Tibial nerve (tissue), 4 donors: ENCODE data around the gene TMEM176A. TPM values are rescaled to one million over a fixed set of nuclear protein-coding genes. Genes with fewer than 3 reads are reported as not detected.
A peak's percentile ranks its signal among the peaks of the same experiment; 100 is the strongest.

Experiments used
- DNase-seq, 2 donors: peaks; one replicate each; pipeline ENCODE4 v3.0.0-alpha.2; 2019; ENCODE audit warnings: low spot score in 2 of 2
- H3K27ac ChIP-seq, 4 donors: fragments of 200-600 bp; sonication (generic) in 3 of 4; one replicate each; pipeline ENCODE4 v1.5.1; 2017 to 2019; ENCODE audit warnings: mild to moderate bottlenecking in 1 of 4
- H3K27me3 ChIP-seq, 2 donors: fragments of 200-600 bp; sonication (generic) in 1 of 2; one replicate each; pipeline versions ENCODE4 v1.5.1 to v1.6.0; 2017 to 2019
- H3K36me3 ChIP-seq, 3 donors: fragments of 200-600 bp; sonication (generic); one replicate each; pipeline ENCODE4 v1.5.1; 2018 to 2019
- H3K4me1 ChIP-seq, 4 donors: fragments of 200-600 bp; sonication (generic) in 3 of 4; one replicate each; pipeline ENCODE4 v1.5.1; 2017 to 2019
- H3K4me3 ChIP-seq, 4 donors: fragments of 200-600 bp; sonication (generic) in 3 of 4; one replicate each; pipeline ENCODE4 v1.5.1; 2017 to 2019; ENCODE audit warnings: mild to moderate bottlenecking in 1 of 4, moderate library complexity in 1 of 4
- H3K9me3 ChIP-seq, 4 donors: fragments of 200-600 bp; sonication (generic) in 3 of 4; one replicate each; pipeline ENCODE4 v1.5.1; 2017 to 2019
- EP300 ChIP-seq, 2 donors: sonication (generic); formaldehyde crosslinking; IDR thresholded peaks; one replicate each; pipeline ENCODE4 v1.6.1; 2017; ENCODE audit warnings: antibody characterized with exemption in 2 of 2, mild to moderate bottlenecking in 1 of 2
- POLR2A ChIP-seq, 2 donors: fragments of 450-650 bp; IDR thresholded peaks; one replicate each; pipeline ENCODE4 v1.6.1; 2017; ENCODE audit warnings: antibody characterized with exemption in 2 of 2, mild to moderate bottlenecking in 2 of 2, moderate library complexity in 2 of 2
- WGBS, 2 donors: methylation state at CpG; one replicate each; pipeline ENCODE4 v1.1.5; 2018; 5-methylcytosine and 5-hydroxymethylcytosine counted together
- total RNA-seq, 4 donors: library from RNA; depleted of rRNA; stranded (reverse); fragments of >200 nt; gene quantifications; one replicate each; pipeline ENCODE4 v1.1.0, GENCODE V29; 2016
- TF ChIP-seq, protein P1 (sequence below), 5 experiments: fragments of 200-600 bp in 3 of 5; fragments of 450-650 bp in 2 of 5; sonication (generic) in 3 of 5; IDR thresholded peaks; one replicate each; pipeline ENCODE4 v1.5.1; 2016 to 2019; ENCODE audit warnings: antibody characterized with exemption in 5 of 5, mild to moderate bottlenecking in 3 of 5, moderate library complexity in 2 of 5

The TMEM176A gene
- 10 to 100 TPM; 21.8 to 62.4 (median 36.1) TPM for total RNA-seq

DNA sequence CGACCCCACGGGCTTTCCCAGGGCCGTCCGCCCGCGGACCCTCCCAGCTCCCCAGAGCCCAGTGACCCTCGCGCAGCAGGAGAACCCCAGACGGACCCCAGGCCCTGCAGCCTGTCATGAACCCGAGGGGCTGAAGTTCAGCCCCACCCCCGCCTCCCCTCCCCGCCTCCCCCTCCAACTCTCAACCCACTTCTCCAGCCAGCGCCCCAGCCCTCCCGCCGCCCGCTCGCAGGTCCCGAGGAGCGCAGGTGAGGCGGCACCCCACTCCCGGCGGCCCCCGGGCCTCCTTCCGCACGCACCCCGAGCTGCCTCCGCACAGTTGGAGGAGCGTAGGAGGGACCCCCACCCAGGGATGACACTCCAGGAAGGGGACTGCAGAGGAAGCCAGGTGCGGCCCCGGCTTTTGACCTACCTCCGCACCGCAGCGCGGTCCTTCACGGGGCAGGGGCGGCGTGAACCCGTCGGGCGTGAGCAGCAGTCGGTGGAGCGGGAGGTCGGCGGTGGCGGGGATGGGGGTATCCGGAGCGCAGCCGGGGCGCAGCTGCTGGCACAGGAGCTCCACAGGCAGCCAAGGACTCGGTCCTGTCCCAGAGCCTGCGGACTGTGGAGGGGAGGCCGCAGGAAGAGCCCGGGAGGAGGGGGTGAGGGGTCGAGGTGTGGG is at the start of gene TMEM176A:
TSS of gene TMEM176A (plus strand) at position 189 of the 661 bp plus-strand sequence. CDS start 782 bp downstream, outside the sequence.
- Histone ChIP-seq H3K36me3 (peaks cover 0 to 28% (median 0%) of the 10 kb centered on the region in 3 donors), H3K9me3 (peaks cover 0 to 16% (median 0%) of the 10 kb centered on the region in 4 donors), H3K4me1 (peaks cover 0 to 22% (median 6%) of the 10 kb centered on the region in 4 donors), H3K27me3 (peaks cover 0 to 31% of the 10 kb centered on the region in 2 donors), H3K27ac (peak within 1 kb of the TSS; percentile 55 to 89 (median 81)), H3K4me3 (peak within 1 kb of the TSS; percentile 37 to 60 (median 59))
- DNase-seq: no peak
- WGBS, 2 donors: 2 to 4% methylated on average over 9 to 34 of the region's 54 CpGs
- TF ChIP-seq POLR2A (IDR thresholded peaks at IDR 0.05) (no peak), EP300 (IDR thresholded peaks at IDR 0.05) (no peak)
- TF ChIP-seq, protein P1, sequence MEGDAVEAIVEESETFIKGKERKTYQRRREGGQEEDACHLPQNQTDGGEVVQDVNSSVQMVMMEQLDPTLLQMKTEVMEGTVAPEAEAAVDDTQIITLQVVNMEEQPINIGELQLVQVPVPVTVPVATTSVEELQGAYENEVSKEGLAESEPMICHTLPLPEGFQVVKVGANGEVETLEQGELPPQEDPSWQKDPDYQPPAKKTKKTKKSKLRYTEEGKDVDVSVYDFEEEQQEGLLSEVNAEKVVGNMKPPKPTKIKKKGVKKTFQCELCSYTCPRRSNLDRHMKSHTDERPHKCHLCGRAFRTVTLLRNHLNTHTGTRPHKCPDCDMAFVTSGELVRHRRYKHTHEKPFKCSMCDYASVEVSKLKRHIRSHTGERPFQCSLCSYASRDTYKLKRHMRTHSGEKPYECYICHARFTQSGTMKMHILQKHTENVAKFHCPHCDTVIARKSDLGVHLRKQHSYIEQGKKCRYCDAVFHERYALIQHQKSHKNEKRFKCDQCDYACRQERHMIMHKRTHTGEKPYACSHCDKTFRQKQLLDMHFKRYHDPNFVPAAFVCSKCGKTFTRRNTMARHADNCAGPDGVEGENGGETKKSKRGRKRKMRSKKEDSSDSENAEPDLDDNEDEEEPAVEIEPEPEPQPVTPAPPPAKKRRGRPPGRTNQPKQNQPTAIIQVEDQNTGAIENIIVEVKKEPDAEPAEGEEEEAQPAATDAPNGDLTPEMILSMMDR (IDR thresholded peaks at IDR 0.05): no peak

DNA sequence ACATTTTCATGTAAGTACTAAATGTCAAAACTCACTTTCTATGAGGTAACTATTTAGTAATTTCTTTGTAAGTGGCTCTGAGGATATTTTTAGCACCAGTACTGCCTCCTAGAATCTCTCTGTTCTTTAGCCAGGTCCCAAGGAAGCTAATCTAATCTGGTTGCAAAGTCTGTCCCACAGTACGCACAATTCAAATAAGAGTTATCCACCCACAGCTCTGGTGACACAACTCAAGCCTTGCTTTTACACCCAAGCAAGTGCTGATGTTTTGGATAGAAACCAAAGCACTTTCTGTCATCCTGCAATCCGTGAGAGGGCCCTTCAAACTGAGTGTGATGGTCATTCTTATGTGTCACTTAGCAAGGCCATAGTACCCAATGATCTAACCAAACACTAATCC is 48.9 kb upstream of the TMEM176A start:
- DNase-seq: no peak
- Histone ChIP-seq H3K27ac (no peak overlapping the region), H3K4me1 (peaks cover 0 to 3% (median 0%) of the 10 kb centered on the region in 4 donors), H3K27me3 (no peaks in the 10 kb centered on the region), H3K36me3 (no peaks in the 10 kb centered on the region), H3K9me3 (no peaks in the 10 kb centered on the region), H3K4me3 (no peak overlapping the region)
- TF ChIP-seq POLR2A (IDR thresholded peaks at IDR 0.05): no peak
- no peak for TF ChIP-seq EP300 (IDR thresholded peaks at IDR 0.05)
- TF ChIP-seq, protein P1 (IDR thresholded peaks at IDR 0.05): no peak
- 43 to 53% methylated on average over 2 of the region's 2 CpGs for WGBS, 2 donors

- Histone ChIP-seq H3K27me3 (no peaks in the 10 kb centered on the region), H3K36me3 (no peaks in the 10 kb centered on the region), H3K4me1 (peaks cover 0 to 3% (median 0%) of the 10 kb centered on the region in 4 donors), H3K4me3 (no peak overlapping the region), H3K9me3 (no peaks in the 10 kb centered on the region), H3K27ac (no peak overlapping the region)
- 58 to 59% methylated on average over 6 of the region's 6 CpGs for WGBS, 2 donors
- DNase-seq: no peak
- TF ChIP-seq POLR2A (IDR thresholded peaks at IDR 0.05) (no peak), EP300 (IDR thresholded peaks at IDR 0.05) (peak in 1 of 2 donors; percentile 52)
- TF ChIP-seq, protein P1 (IDR thresholded peaks at IDR 0.05): no peak
Observed at GRCh38 chr7:150753239-150753638, 47.3 kb upstream of the TMEM176A start.

GRCh38 chr7:150753826-150754603 is 46.6 kb upstream of the TMEM176A start:
- WGBS, 2 donors: 27 to 39% methylated on average over 3 of the region's 3 CpGs
- H3K27ac ChIP-seq: no peak overlapping the region
- TF ChIP-seq, protein P1 (IDR thresholded peaks at IDR 0.05): no peak
- TF ChIP-seq POLR2A (IDR thresholded peaks at IDR 0.05) (no peak), EP300 (IDR thresholded peaks at IDR 0.05) (no peak)
- no peaks in the 10 kb centered on the region for H3K27me3 ChIP-seq
- H3K4me1 ChIP-seq: peaks cover 0 to 3% (median 0%) of the 10 kb centered on the region in 4 donors
- no peak for DNase-seq
- H3K36me3 ChIP-seq: no peaks in the 10 kb centered on the region
- H3K9me3 ChIP-seq: no peaks in the 10 kb centered on the region
- H3K4me3 ChIP-seq: no peak overlapping the region

DNA sequence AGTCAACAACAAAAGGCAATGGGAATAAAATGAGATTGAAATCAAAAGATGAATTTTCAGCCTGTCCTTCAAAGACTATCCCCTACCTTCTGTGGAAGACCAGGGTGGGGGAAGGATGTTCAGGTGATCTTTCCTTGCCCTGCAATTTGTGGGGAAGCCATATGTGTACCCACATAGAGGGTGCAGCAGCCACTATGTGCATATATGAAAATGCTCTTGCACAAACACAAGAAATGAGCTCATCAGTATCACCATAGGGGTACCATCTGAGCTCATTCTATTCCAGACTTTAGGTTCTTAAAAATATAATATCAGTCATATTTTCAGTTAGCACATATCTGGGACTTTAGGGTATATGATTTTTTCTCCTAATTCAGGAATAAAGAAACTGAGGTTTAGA is 45.6 kb upstream of the TMEM176A start:
- TF ChIP-seq, protein P1 (IDR thresholded peaks at IDR 0.05): no peak
- Histone ChIP-seq H3K4me3 (no peak overlapping the region), H3K4me1 (peaks cover 0 to 3% (median 0%) of the 10 kb centered on the region in 4 donors), H3K27me3 (no peaks in the 10 kb centered on the region), H3K36me3 (no peaks in the 10 kb centered on the region), H3K27ac (no peak overlapping the region), H3K9me3 (no peaks in the 10 kb centered on the region)
- no peak for DNase-seq
